Thyroid gland (tissue), 4 donors: ENCODE results near the gene HRH3.

Experiments
- POLR2A ChIP-seq, 2 donors: fragments of 450-650 bp; IDR thresholded peaks; one replicate each; pipeline ENCODE4 v1.6.1; 2017; ENCODE audit warnings: antibody characterized with exemption in 2 of 2, mild to moderate bottlenecking in 2 of 2, moderate library complexity in 1 of 2
- TF ChIP-seq, protein P1 (sequence below), 6 experiments: fragments of 200-600 bp in 3 of 6; fragments of 450-650 bp in 3 of 6; sonication (generic) in 3 of 6; IDR thresholded peaks; one replicate each; pipeline ENCODE4 v1.5.1; 2016 to 2019; ENCODE audit warnings: antibody characterized with exemption in 6 of 6, mild to moderate bottlenecking in 2 of 6, inconsistent platforms in 1 of 6, moderate library complexity in 1 of 6

DNA sequence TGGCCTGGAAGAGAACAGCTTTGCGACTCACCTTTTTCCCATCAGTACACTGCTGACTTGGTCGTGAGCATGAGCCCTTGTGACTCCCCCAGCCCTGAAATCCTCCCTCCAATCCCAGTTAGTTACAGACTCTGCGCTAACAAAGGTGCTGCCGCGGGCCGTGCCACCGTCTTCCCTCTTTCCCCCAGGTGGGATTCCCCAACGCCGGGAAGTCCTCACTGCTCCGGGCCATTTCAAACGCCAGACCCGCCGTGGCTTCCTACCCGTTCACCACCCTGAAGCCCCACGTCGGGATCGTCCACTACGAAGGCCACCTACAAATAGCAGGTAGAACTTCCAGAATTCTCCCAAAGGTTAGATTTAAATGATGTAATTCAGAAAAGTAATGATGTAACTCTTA is 21.1 kb downstream of the HRH3 start:
- TF ChIP-seq, protein P1, sequence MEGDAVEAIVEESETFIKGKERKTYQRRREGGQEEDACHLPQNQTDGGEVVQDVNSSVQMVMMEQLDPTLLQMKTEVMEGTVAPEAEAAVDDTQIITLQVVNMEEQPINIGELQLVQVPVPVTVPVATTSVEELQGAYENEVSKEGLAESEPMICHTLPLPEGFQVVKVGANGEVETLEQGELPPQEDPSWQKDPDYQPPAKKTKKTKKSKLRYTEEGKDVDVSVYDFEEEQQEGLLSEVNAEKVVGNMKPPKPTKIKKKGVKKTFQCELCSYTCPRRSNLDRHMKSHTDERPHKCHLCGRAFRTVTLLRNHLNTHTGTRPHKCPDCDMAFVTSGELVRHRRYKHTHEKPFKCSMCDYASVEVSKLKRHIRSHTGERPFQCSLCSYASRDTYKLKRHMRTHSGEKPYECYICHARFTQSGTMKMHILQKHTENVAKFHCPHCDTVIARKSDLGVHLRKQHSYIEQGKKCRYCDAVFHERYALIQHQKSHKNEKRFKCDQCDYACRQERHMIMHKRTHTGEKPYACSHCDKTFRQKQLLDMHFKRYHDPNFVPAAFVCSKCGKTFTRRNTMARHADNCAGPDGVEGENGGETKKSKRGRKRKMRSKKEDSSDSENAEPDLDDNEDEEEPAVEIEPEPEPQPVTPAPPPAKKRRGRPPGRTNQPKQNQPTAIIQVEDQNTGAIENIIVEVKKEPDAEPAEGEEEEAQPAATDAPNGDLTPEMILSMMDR (IDR thresholded peaks at IDR 0.05), result no peak
- TF ChIP-seq POLR2A (IDR thresholded peaks at IDR 0.05), result no peak
